ENCODE measurements around the gene MYO9A.

- TF ChIP-seq POLR2A (IDR thresholded peaks at IDR 0.05), result no peak
- no peak for TF ChIP-seq CTCF (IDR thresholded peaks at IDR 0.05)
- no peak for TF ChIP-seq EP300 (IDR thresholded peaks at IDR 0.05)
These were observed 49.5 kb upstream of the MYO9A start for GRCh38 chr15:72167445-72167844.
